NCI-H2227 (cell line): ENCODE data around the gene USF3.

Experiments used
- DNase-seq: peaks from one replicate; lab custom pipeline; 2025; ENCODE audit not compliant: unreplicated experiment; lab: John Stamatoyannopoulos, UW

USF3 gene

DNA sequence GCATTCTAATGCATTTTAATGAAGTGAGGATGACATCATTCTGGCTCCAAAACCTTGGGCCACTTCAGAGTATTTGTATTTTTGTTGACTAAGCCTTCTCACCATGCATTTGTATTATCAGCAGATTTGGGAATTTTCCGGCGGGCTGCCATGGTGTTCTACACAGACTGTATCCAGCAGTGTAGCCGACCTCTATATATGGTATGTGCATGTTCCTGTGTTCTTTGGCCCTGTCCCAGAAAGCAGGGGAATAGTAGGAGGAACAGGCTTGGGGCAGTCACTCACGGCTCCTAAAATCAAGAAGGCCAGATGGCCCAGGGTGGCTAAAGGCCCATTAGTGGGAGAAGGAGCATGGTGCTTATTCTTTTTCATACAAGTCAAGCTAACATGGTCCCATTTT lies 80.5 kb downstream of the USF3 start:
- no peak for DNase-seq

GRCh38 chr3:113614402-113614801 lies 82.0 kb downstream of the USF3 start:
- no peak for DNase-seq

DNA sequence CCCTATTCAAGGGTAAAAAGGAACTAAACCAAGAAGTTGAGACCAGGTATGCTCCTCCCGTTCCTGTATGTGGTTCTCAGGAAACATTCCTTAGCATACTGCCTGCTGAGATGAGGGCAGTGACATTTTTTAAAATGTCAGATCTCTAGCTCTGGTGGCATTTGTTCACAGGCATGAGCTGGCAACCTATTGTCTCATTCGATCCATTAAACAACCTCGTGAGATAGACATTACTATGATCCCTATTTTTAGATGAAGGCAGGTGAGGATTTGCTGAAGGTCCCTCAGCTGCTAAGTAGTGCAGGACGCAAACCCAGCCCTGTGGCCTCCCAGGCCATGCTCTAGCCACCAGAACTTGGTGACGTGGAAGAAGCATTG lies 89.2 kb downstream of the USF3 start:
- DNase-seq, result no peak

DNA sequence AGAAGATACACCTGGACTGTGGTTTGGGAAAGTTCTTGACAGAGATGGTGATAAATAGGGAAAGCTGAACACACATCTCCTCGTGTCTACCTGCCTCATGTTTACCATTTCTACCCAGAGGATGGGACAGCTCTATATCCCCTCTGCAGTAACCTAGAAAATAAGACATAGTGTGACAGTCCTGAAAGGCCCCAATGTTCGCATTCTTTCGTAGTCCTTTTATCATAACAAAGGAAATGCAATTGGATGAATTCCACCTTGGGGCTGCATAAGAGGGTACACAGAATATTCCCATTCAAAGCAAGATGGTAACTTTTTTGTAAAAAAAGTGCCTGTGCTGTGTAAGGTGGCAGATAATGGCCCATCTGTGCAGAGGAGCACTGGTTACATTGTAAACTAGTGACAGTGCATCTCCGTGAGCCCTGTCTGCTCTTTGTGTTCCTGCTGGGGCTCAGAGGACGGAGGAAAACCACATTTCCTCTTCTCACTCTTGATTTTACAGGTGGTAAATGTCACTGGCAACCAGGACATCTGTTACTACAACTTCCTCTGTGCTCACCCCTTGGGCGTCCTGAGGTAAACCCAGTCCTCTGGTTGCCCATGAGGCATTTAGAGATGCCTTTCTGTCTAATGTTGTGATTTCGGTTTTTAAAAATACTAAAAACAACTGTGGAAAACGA lies 89.8 kb downstream of the USF3 start:
- DNase-seq, result no peak

- no peak for DNase-seq
These were observed 93.6 kb downstream of the USF3 start for GRCh38 chr3:113602836-113603235.

- no peak for DNase-seq
These were observed 94.2 kb downstream of the USF3 start for GRCh38 chr3:113602256-113602655.

GRCh38 chr3:113601240-113601639 lies 95.2 kb downstream of the USF3 start:
- DNase-seq, result no peak

DNA sequence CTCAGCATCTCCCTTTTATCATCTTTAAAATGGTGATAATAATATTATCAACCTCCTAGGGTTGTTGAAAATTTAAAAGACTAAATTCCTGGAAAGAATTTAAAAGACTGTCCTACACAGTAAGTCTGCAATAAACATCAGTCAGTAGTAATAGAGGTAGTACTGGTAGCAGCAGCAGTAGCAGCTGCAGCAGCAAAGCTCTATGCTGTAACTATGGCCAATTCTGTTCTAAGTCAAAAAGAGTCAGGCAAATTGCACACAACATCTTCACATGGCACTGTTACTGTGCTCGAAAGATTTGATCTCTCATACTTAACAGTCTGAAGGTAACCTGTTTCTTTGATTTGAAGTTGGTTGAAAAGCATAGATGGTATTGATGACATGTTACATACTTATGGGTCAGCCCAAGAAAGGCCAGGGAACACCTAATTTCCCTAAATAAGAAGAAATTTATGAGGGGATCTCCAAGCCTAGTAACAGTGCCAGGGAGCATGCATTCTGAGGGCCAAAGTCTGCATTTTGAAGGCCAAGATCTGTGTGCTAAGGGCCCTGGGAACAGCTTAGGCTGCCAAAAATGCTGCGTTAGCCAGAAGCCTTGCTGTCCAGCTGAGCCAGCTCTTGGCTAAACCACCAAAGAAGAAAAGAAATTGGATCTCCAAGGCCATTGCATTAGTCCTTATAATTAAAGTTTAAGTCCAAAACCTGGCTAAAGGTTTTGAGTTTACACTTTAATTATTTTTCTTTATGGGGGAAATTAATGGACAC lies 95.8 kb downstream of the USF3 start:
- DNase-seq, result no peak
